GM12865 (cell line): ENCODE results near the gene ARL6IP4.
"Not testable (repeated sequence)": the region's sequence is repeated elsewhere in the genome, so short reads cannot be mapped to it uniquely, and the experiment has no call there.

Source experiments
- DNase-seq: peaks from one replicate; pipeline ENCODE4 v3.0.0; 2010; ENCODE audit warnings: low read depth
- H3K4me3 ChIP-seq: 2 replicates; pipeline ENCODE4 v1.5.1; 2011; ENCODE audit warnings: mild to moderate bottlenecking, low read depth, low read length, control low read depth
- TF ChIP-seq, protein P1 (sequence below): IDR thresholded peaks from 2 replicates; pipeline ENCODE4 v1.5.1; 2011; ENCODE audit warnings: low read length, control low read depth, low read depth, inconsistent platforms; ENCODE audit not compliant: insufficient read depth; ENCODE audit errors: missing control alignments

Gene ARL6IP4

DNA sequence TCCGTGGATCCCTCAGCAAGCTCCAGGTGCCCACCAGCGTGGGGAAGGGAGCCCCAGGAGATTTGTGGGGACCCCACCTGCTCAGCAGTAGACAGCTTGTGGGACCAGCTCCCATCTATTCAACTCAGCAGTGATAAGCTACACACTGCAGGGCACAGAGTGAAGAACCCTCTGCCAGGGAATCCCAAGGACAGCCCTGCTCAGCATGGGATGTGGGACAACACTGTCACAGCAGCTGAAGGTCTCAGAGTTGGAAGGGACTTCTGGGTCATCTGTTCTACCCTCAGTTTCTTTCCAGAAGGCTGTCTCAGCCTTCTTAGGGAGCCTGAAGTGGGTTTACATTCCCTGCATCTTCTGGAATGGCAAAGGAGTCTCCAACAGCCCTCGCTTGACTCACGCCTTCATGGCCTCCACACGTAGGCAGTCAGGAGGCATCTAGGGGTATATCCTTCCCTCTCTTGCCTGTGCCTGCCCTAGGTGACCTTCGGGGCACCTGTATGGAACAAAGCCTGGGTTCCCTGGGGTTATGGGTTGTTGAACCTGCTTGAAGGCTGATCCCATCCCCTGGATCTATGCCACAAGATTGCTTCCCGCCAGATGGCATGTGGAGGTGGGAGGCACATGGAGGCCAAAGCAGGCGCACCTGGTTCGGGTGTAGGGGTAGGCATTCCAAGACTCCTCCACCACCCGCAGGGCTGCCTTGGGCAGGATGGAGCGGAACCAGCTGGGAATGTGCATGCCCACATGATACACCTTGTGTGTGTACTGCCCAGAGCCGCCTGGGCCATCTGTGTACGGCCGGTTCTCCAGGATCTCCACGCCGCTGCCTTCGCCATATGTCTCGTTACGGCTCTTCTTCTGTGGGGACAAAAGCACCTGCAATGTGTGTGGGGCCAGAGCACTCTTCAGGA lies 33.0 kb downstream of the ARL6IP4 start:
- H3K4me3 ChIP-seq = no peak overlapping the region
- TF ChIP-seq, protein P1, sequence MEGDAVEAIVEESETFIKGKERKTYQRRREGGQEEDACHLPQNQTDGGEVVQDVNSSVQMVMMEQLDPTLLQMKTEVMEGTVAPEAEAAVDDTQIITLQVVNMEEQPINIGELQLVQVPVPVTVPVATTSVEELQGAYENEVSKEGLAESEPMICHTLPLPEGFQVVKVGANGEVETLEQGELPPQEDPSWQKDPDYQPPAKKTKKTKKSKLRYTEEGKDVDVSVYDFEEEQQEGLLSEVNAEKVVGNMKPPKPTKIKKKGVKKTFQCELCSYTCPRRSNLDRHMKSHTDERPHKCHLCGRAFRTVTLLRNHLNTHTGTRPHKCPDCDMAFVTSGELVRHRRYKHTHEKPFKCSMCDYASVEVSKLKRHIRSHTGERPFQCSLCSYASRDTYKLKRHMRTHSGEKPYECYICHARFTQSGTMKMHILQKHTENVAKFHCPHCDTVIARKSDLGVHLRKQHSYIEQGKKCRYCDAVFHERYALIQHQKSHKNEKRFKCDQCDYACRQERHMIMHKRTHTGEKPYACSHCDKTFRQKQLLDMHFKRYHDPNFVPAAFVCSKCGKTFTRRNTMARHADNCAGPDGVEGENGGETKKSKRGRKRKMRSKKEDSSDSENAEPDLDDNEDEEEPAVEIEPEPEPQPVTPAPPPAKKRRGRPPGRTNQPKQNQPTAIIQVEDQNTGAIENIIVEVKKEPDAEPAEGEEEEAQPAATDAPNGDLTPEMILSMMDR = no peak
- DNase-seq = no peak

DNA sequence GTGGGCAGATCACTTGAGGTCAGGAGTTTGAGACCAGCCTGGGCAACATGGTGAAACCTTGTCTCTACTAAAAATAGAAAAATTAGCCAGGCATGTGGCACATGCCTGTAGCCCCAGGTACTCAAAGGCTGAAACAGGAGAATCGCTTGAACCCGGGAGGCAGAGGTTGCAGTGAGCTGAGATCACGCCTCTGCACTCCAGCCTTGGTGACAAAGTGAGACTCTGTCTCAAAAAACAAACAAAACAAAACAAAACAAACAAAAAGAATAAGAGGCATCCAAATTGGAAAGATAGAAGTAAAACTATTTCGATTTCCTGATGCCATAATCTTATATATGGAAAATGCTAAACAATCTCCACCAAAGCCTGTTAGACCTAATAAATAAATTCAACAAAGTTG lies 34.0 kb downstream of the ARL6IP4 start:
- not testable (repeated sequence) for DNase-seq, H3K4me3 ChIP-seq

DNA sequence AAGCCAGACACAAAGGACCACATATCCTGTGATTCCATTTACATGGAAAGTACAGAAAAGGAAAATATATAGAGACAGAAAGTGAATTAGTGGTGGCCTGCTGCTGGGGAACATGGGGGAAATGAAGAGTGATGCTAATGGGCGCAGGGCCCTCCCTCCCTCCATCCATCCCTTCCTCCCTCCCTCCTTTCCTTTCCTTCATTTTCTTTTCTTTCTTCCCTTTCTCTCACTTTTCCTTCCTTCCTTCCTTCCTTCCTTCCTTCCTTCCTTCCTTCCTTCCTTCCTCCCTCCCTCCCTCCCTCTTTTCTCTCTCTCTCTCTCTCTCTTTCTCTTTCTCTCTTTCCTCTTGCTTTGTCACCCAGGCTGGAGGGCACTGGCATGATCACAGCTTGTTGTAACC lies 37.3 kb downstream of the ARL6IP4 start:
- H3K4me3 ChIP-seq = no peak overlapping the region
- no peak for DNase-seq
- TF ChIP-seq, protein P1 = no peak

DNA sequence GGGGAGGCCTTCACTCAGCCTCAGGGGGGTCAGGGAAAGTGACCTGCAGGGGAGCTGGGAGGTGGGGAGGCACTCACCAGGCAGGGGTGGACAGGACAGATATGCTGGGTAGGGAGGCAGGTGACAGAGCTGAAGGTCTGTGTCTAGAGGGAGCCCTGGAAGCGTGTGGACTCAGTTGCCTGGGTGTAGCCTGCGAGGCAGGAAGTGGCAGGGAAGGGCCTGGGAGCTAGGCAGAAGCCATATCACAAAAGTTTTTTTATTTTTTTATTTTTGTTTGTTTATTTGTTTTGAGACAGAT lies 39.3 kb downstream of the ARL6IP4 start:
- DNase-seq = no peak
- H3K4me3 ChIP-seq = no peak overlapping the region
- TF ChIP-seq, protein P1 = no peak

DNA sequence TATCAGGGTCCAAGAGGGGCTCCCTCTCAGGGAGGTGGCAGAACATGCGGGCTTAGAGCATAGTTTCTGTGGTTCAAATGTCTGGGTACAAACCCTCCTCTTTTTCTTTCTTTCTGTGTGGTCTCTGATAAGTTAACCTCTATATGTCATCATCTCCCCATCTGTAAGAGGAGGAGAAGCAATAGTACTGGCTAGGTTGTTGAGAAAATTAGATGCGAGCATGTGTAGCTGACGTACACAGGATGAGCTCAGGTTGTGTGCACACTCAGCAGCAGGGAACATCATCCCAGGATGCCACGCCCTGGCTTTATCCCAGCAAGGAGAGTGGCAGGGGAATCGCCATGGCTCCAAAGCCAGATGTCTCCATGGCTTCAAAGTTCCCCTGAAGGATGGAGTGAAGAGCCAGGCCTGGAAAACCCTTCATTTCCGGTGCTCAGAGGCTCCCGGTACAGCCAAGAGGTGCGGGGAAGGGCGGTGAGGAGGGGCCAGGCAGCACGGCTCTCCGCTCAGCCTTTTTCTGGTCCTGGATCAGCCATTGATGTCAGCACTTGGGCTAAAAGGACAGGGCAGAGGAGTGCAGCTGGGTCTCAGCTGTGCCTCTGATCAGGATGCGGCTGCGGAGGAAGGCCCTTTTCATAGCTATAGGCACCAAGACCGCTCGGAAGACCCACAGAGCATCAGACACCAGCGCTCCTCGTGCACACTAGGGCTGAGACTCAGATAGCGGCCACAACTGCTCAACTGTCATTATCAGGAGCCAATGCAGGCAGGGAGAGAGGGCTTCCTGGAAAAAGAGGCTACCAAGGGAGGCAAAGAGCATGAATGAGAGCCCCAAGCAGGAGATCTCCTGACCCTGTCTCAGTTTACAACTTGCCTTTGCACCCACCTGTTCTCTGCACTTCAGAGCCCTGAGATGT lies 41.5 kb downstream of the ARL6IP4 start:
- DNase-seq = no peak
- TF ChIP-seq, protein P1 = no peak
- no peak overlapping the region for H3K4me3 ChIP-seq

DNA sequence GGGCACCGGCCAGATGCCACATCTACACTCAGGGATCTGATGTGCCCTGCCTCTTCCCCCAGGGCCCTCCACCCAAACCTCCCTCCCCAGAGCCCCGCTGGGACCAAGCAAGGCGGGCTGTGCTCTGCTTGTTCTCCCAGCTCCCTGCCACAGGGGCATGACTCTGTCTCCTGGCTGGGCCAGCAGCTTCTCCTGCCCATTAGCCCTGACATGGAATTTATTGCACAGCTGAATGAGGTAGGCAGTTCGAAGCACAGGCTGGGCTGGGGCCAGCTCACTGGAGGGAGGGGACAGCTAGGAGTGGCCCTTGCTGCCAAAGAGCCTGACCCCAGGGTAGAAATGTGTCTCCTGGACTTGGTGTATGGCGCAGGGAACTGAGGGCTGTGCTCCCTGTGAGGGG lies 42.4 kb downstream of the ARL6IP4 start:
- no peak overlapping the region for H3K4me3 ChIP-seq
- no peak for DNase-seq
- TF ChIP-seq, protein P1 = no peak

DNA sequence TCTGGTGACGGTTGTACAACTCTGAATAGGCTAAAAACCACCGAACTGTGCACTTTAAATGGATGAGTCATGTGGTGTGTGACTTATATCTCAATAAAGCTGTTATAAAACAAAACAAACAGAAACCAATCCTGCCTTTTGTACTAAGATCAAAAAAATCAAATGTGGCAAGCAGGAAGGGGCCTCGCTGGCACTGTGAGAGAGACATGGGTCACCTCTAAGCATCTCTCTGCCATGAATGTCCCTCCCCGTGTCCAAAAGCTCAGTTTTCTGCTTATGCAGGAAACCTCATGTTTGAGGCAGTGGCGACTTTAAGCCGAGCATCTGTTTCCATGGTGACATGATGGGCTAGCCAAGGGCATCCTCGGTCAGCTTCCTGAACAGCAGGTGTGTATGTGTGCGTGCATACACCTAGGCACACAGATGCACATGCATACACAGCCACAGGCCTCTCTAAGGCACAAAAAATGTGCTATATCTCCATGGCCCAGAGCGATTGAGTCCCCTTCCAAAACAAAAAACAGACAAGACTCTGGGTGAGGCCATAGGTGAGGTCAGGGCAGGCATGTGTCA lies 44.4 kb downstream of the ARL6IP4 start:
- no peak overlapping the region for H3K4me3 ChIP-seq
- no peak for DNase-seq
- TF ChIP-seq, protein P1 = no peak
